Posterior vena cava (tissue), 2 donors: ENCODE results near the gene MAD2L2. TPM values are rescaled to one million over a fixed set of nuclear protein-coding genes. Genes with fewer than 3 reads are reported as not detected.

ENCODE experiments used
- DNase-seq: peaks from one replicate; pipeline ENCODE4 v3.0.0-alpha.2; 2020; ENCODE audit warnings: low spot score
- intact Hi-C, 2 donors: fragments of 100-400 bp; cut with DNase I; formaldehyde crosslinking; loops; one replicate each; pipeline versions ENCODE4 v1.14.1 to v1.14.2; 2022 to 2023
- long read RNA-seq, 2 donors: library from polyadenylated mRNA; unstranded; transcript quantifications; one replicate each; pipeline ENCODE4 v2.0.0, GENCODE V29; 2020 to 2021
- total RNA-seq, 2 donors: library from RNA; stranded (reverse); fragmentation: NEBNext Ultra II Directional; extraction: Animal tissue kit (Norgen Biotek cat#: 25700); gene quantifications; one replicate each; pipeline ENCODE4 v1.2.1, GENCODE V29; 2021
- donor health status: DM: yes; HTN: yes; CAD: no.
- donor health status: DM: yes; HTN: yes; CAD: no.

MAD2L2 gene
- 10 to 100 TPM; 18.4 to 22.6 TPM for total RNA-seq
- long read RNA-seq, donor 1, partial matches to known transcripts = 1 of 6 reads
- long read RNA-seq, donor 1, other reads (novel, unspliced or antisense) = 1 of 6 reads
- long read RNA-seq, donor 2, transcript MAD2L2-207 (9 exons, 1,118 nt) = major isoform, 27 of 40 reads
- long read RNA-seq, donor 2, partial matches to known transcripts = 4 of 40 reads
- long read RNA-seq, donor 2, other reads (novel, unspliced or antisense) = 8 of 40 reads

- DNase-seq = peak; percentile 97
- intact Hi-C loops = no loop called here
Observed at GRCh38 chr1:11681071-11681771, at the start of gene MAD2L2. TSS of gene MAD2L2 (minus strand) at chr1:11681148. CDS start at chr1:11680601, 547 bp downstream.

- no peak for DNase-seq
- intact Hi-C loops = loop anchor here in 1 of 2 donors (10.0 kb wide), 1 partner anchor 54 kb away; no protein-coding TSS in a partner anchor
Observed at GRCh38 chr1:11730429-11730891, 49.5 kb upstream of the MAD2L2 start.

GRCh38 chr1:11729498-11730428, 48.8 kb upstream of the MAD2L2 start:
- DNase-seq = no peak
- intact Hi-C loops = loop anchor here in 1 of 2 donors (10.0 kb wide), 1 partner anchor 55 kb away; no protein-coding TSS in a partner anchor

GRCh38 chr1:11729155-11729497, 48.2 kb upstream of the MAD2L2 start:
- intact Hi-C loops = no loop called here
- no peak for DNase-seq

GRCh38 chr1:11728126-11728806, 47.3 kb upstream of the MAD2L2 start:
- no peak for DNase-seq
- intact Hi-C loops = no loop called here

GRCh38 chr1:11727119-11727518, 46.2 kb upstream of the MAD2L2 start:
- DNase-seq = no peak
- intact Hi-C loops = no loop called here

- DNase-seq = no peak
- intact Hi-C loops = no loop called here
Observed at GRCh38 chr1:11725616-11726015, 44.7 kb upstream of the MAD2L2 start.

GRCh38 chr1:11722538-11722937, 41.6 kb upstream of the MAD2L2 start:
- intact Hi-C loops = no loop called here
- DNase-seq = no peak

GRCh38 chr1:11721311-11721710, 40.4 kb upstream of the MAD2L2 start:
- intact Hi-C loops = no loop called here
- DNase-seq = no peak

GRCh38 chr1:11720525-11720924, 39.6 kb upstream of the MAD2L2 start:
- intact Hi-C loops = no loop called here

GRCh38 chr1:11720033-11720376, 39.1 kb upstream of the MAD2L2 start:
- intact Hi-C loops = no loop called here
- no peak for DNase-seq

More at GRCh38 chr1:11720525-11720924, 39.6 kb upstream of the MAD2L2 start:
- no peak for DNase-seq

GRCh38 chr1:11719313-11720032, 38.5 kb upstream of the MAD2L2 start:
- peak; percentile 96 for DNase-seq

GRCh38 chr1:11714831-11715575, 34.1 kb upstream of the MAD2L2 start:
- intact Hi-C loops = loop anchor here (5.0 kb wide), 2 partner anchors 53 to 63 kb away; partner anchors contain the start of genes FBXO2 (in 1 of the 2), FBXO44 (in 1 of the 2) and FBXO6 (in 1 of the 2)
- no peak for DNase-seq

More at GRCh38 chr1:11719313-11720032, 38.5 kb upstream of the MAD2L2 start:
- intact Hi-C loops = loop anchor here (5.0 kb wide), 2 partner anchors 57 to 67 kb away; partner anchors contain the start of genes FBXO2 (in 1 of the 2), FBXO44 (in 1 of the 2) and FBXO6 (in 1 of the 2)

GRCh38 chr1:11713095-11713494, 32.1 kb upstream of the MAD2L2 start:
- DNase-seq = no peak
- intact Hi-C loops = no loop called here

GRCh38 chr1:11712285-11712684, 31.3 kb upstream of the MAD2L2 start:
- DNase-seq = no peak
- intact Hi-C loops = no loop called here

- intact Hi-C loops = no loop called here
- no peak for DNase-seq
Observed at GRCh38 chr1:11711490-11711889, 30.5 kb upstream of the MAD2L2 start.

GRCh38 chr1:11708554-11709350, 27.8 kb upstream of the MAD2L2 start:
- DNase-seq = no peak
- intact Hi-C loops = no loop called here
